B cell (primary cell): Measurements from ENCODE around the gene PTPRM.

Source experiments
- CTCF ChIP-seq: fragments of 200-600 bp; IDR thresholded peaks from one replicate; pipeline ENCODE4 v1.8.0; 2022; ENCODE audit warnings: antibody characterized with exemption, mild to moderate bottlenecking
- EZH2 ChIP-seq: IDR thresholded peaks from 2 replicates; pipeline ENCODE4 v1.6.1; 2012; ENCODE audit warnings: borderline replicate concordance, low read depth, mild to moderate bottlenecking, moderate library complexity, low read length; ENCODE audit not compliant: insufficient read depth, poor library complexity, severe bottlenecking

DNA sequence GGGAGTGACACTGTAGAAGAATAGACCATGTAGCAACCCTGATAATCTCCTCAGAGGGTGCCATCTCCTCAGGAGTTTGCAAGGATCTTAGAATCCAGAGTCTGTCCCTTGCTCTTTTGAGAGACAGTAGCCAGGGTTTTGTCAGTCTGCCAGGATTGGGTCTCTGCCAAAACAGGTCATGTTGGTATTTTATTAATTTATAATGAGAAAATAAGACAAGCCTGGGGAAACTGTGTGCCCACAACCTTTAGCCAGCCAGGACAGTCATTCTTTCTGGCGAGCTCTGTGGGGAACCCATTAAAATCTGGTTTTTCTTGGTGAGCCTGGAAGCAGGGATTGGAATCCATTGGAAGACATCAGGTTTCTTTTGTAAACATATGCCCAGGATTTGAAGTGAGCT, 78.6 kb downstream of the PTPRM start:
- TF ChIP-seq CTCF (no peak), EZH2 (no peak)
